Common myeloid progenitor, CD34-positive (primary cell): ENCODE measurements around the gene KRTAP19-2.

Experiments
- CTCF ChIA-PET: fragments of 350-600 bp; sonication (Branson Sonifier 250); formaldehyde crosslinking; loops from one replicate; lab custom pipeline; 2021; ENCODE audit warnings: antibody characterized with exemption; lab: Charles Lee
- POLR2A ChIA-PET: fragments of 350-600 bp; sonication (Branson Sonifier 250); formaldehyde crosslinking; loops from one replicate; lab custom pipeline; 2021; ENCODE audit warnings: antibody characterized with exemption; lab: Charles Lee
- DNase-seq, 3 donors: peaks; one replicate each; pipeline versions ENCODE4 v3.0.0 to v3.0.0-alpha.2; 2013
- H3K27ac ChIP-seq, 2 experiments: 1 replicate in 1 of 2; 2 replicates in 1 of 2; pipeline ENCODE4 v1.7.0; 2013; ENCODE audit warnings: inconsistent platforms in 2 of 2, low read length in 2 of 2, mild to moderate bottlenecking in 2 of 2, low read depth in 1 of 2, moderate library complexity in 1 of 2; ENCODE audit not compliant: severe bottlenecking in 2 of 2, insufficient read depth in 1 of 2, poor library complexity in 1 of 2
- H3K27me3 ChIP-seq, 5 experiments: replicated peaks in 2 of 5; 1 replicate in 3 of 5; 2 replicates in 2 of 5; pipeline versions ENCODE4 v1.6.1 to v1.7.0; 2013; ENCODE audit warnings: low read length in 4 of 5, mild to moderate bottlenecking in 2 of 5, moderate library complexity in 2 of 5, inconsistent platforms in 1 of 5; ENCODE audit not compliant: insufficient read depth in 5 of 5, control insufficient read depth in 4 of 5
- H3K36me3 ChIP-seq, 4 experiments: 1 replicate in 2 of 4; 2 replicates in 2 of 4; pipeline versions ENCODE4 v1.6.1 to v1.7.0; 2013; ENCODE audit warnings: low read length in 3 of 4, control low read depth in 1 of 4, mild to moderate bottlenecking in 1 of 4; ENCODE audit not compliant: control insufficient read depth in 4 of 4, insufficient read depth in 4 of 4
- H3K4me1 ChIP-seq, 4 experiments: 1 replicate in 3 of 4; 2 replicates in 1 of 4; pipeline versions ENCODE4 v1.6.1 to v1.7.1; 2013; ENCODE audit warnings: low read length in 3 of 4, mild to moderate bottlenecking in 3 of 4, control low read depth in 1 of 4, inconsistent platforms in 1 of 4, moderate library complexity in 1 of 4; ENCODE audit not compliant: control insufficient read depth in 4 of 4, insufficient read depth in 4 of 4; ENCODE audit errors: control extremely low read depth in 1 of 4
- H3K4me3 ChIP-seq, 7 experiments: 1 replicate in 4 of 7; 2 replicates in 3 of 7; pipeline versions ENCODE4 v1.5.1 to v1.7.0; 2013; ENCODE audit warnings: mild to moderate bottlenecking in 7 of 7, low read length in 6 of 7, moderate library complexity in 6 of 7, inconsistent platforms in 2 of 7, low read depth in 2 of 7, control low read depth in 1 of 7; ENCODE audit not compliant: insufficient read depth in 4 of 7, control insufficient read depth in 1 of 7; ENCODE audit errors: extremely low read depth in 1 of 7
- H3K9me3 ChIP-seq, 5 experiments: 1 replicate in 4 of 5; 2 replicates in 1 of 5; pipeline versions ENCODE4 v1.6.1 to v1.7.1; 2013; ENCODE audit warnings: low read length in 4 of 5, mild to moderate bottlenecking in 2 of 5, inconsistent platforms in 1 of 5, low read depth in 1 of 5, moderate library complexity in 1 of 5; ENCODE audit not compliant: control insufficient read depth in 4 of 5, insufficient read depth in 2 of 5; ENCODE audit errors: control extremely low read depth in 1 of 5
- WGBS: methylation state at CpG from one replicate; pipeline ENCODE4 v1.1.5; 2013; ENCODE audit not compliant: insufficient coverage; 5-methylcytosine and 5-hydroxymethylcytosine counted together

The KRTAP19-2 gene

GRCh38 chr21:30486180-30486579, 1.1 kb downstream of the KRTAP19-2 start:
- Histone ChIP-seq H3K36me3 (no peaks in the 10 kb centered on the region), H3K4me1 (no peaks in the 10 kb centered on the region), H3K4me3 (no peak overlapping the region), H3K27me3 (no peaks in the 10 kb centered on the region), H3K9me3 (peaks cover 0 to 3% (median 0%) of the 10 kb centered on the region in 5 experiments), H3K27ac (no peak overlapping the region)
- ChIA-PET POLR2A (interaction anchor here (0.6 kb wide), 1 partner anchor 146 kb away, joined by 4 read pairs; no protein-coding TSS in a partner anchor), CTCF (no interaction called here)
- no peak for DNase-seq
- WGBS, result 95% methylated on average over 2 of the region's 2 CpGs

GRCh38 chr21:30482130-30482529, 5.1 kb downstream of the KRTAP19-2 start:
- H3K4me3 ChIP-seq, result no peak overlapping the region
- peaks cover 0 to 3% (median 0%) of the 10 kb centered on the region in 5 experiments for H3K27me3 ChIP-seq
- H3K36me3 ChIP-seq, result no peaks in the 10 kb centered on the region
- no peak overlapping the region for H3K27ac ChIP-seq
- H3K4me1 ChIP-seq, result no peaks in the 10 kb centered on the region
- H3K9me3 ChIP-seq, result peaks cover 0 to 3% (median 0%) of the 10 kb centered on the region in 5 experiments
- no peak for DNase-seq
- ChIA-PET CTCF (no interaction called here), POLR2A (interaction anchor here (0.6 kb wide), 1 partner anchor 307 kb away, joined by 3 read pairs; no protein-coding TSS in a partner anchor)
- WGBS, result 100% methylated on average over 1 of the region's 2 CpGs

- no peaks in the 10 kb centered on the region for H3K36me3 ChIP-seq
- peaks cover 0 to 3% (median 0%) of the 10 kb centered on the region in 5 experiments for H3K27me3 ChIP-seq
- peaks cover 0 to 1% (median 0%) of the 10 kb centered on the region in 5 experiments for H3K9me3 ChIP-seq
- no peak for DNase-seq
- H3K27ac ChIP-seq, result no peak within 1 kb of the TSS
- ChIA-PET POLR2A (no interaction called here), CTCF (no interaction called here)
- H3K4me3 ChIP-seq, result no peak within 1 kb of the TSS
- 97% methylated on average over 6 of the region's 7 CpGs for WGBS
- H3K4me1 ChIP-seq, result no peaks in the 10 kb centered on the region
These were observed 7.1 kb downstream of the KRTAP19-2 start, which contains the start of gene KRTAP19-1 for GRCh38 chr21:30480145-30480544. TSS of gene KRTAP19-1 (minus strand) at chr21:30480367. CDS start at chr21:30480317, 50 bp downstream.

- H3K27me3 ChIP-seq, result peaks cover 0 to 3% (median 0%) of the 10 kb centered on the region in 5 experiments
- CTCF ChIA-PET, result no interaction called here
- no peak overlapping the region for H3K27ac ChIP-seq
- H3K9me3 ChIP-seq, result peaks cover 0 to 1% (median 0%) of the 10 kb centered on the region in 5 experiments
- no peak overlapping the region for H3K4me3 ChIP-seq
- 71% methylated on average over 3 of the region's 4 CpGs for WGBS
- POLR2A ChIA-PET, result no interaction called here
- no peak for DNase-seq
- no peaks in the 10 kb centered on the region for H3K4me1 ChIP-seq
- H3K36me3 ChIP-seq, result no peaks in the 10 kb centered on the region
These were observed 8.0 kb downstream of the KRTAP19-2 start for GRCh38 chr21:30479259-30479658.

GRCh38 chr21:30478004-30478403, 9.2 kb downstream of the KRTAP19-2 start:
- Histone ChIP-seq H3K4me3 (no peak overlapping the region), H3K36me3 (no peaks in the 10 kb centered on the region), H3K27ac (no peak overlapping the region), H3K4me1 (no peaks in the 10 kb centered on the region), H3K9me3 (peaks cover 0 to 1% (median 0%) of the 10 kb centered on the region in 5 experiments), H3K27me3 (peaks cover 0 to 3% (median 0%) of the 10 kb centered on the region in 5 experiments)
- 73% methylated on average over 3 of the region's 3 CpGs for WGBS
- POLR2A ChIA-PET, result no interaction called here
- CTCF ChIA-PET, result no interaction called here
- no peak for DNase-seq

GRCh38 chr21:30468900-30469714, 18.1 kb downstream of the KRTAP19-2 start:
- ChIA-PET POLR2A (no interaction called here), CTCF (no interaction called here)
- no CpG with 5 or more reads among the region's 6 CpGs for WGBS

GRCh38 chr21:30463713-30464112, 23.5 kb downstream of the KRTAP19-2 start:
- WGBS, result no CpG with 5 or more reads among the region's 3 CpGs
- H3K27me3 ChIP-seq, result no peaks in the 10 kb centered on the region
- H3K27ac ChIP-seq, result no peak overlapping the region
- no peak for DNase-seq
- H3K4me3 ChIP-seq, result no peak overlapping the region
- POLR2A ChIA-PET, result no interaction called here
- no peaks in the 10 kb centered on the region for H3K4me1 ChIP-seq
- H3K36me3 ChIP-seq, result no peaks in the 10 kb centered on the region
- CTCF ChIA-PET, result no interaction called here
- no peaks in the 10 kb centered on the region for H3K9me3 ChIP-seq

More at GRCh38 chr21:30468900-30469714, 18.1 kb downstream of the KRTAP19-2 start:
- Histone ChIP-seq H3K27ac (no peak overlapping the region), H3K36me3 (no peaks in the 10 kb centered on the region), H3K4me3 (no peak overlapping the region), H3K27me3 (no peaks in the 10 kb centered on the region), H3K4me1 (no peaks in the 10 kb centered on the region), H3K9me3 (no peaks in the 10 kb centered on the region)
- no peak for DNase-seq
